Ramos (cell line): ENCODE results near the gene RCOR1.

Experiments used
- in situ Hi-C: fragments of 300-500 bp; cut with MboI; formaldehyde crosslinking; loops from one replicate; pipeline ENCODE4 v1.14.3; 2022; ENCODE audit warnings: low sequenced_read_pairs; ENCODE audit not compliant: unreplicated experiment

Gene RCOR1

DNA sequence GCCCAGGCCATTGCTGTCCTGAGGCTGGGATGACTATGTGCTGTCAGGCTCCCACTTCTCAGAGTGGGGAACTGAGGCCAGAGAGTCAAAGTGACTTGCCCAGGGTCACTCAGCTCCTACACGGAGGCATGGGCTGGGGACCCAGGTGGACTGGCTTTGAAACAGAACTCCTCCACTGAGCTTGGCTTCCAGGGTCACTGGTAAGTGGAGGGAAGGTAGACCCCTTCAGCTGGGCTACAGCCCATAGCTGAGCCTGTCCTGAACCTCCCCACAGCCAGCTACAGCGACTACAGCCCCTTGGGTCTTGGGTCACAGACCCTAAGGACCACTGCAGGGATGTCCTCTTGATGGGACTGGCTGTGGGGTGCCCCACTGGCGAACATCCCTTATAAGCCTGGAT is 144.5 kb downstream of the RCOR1 start:
- in situ Hi-C loops = no loop called here

DNA sequence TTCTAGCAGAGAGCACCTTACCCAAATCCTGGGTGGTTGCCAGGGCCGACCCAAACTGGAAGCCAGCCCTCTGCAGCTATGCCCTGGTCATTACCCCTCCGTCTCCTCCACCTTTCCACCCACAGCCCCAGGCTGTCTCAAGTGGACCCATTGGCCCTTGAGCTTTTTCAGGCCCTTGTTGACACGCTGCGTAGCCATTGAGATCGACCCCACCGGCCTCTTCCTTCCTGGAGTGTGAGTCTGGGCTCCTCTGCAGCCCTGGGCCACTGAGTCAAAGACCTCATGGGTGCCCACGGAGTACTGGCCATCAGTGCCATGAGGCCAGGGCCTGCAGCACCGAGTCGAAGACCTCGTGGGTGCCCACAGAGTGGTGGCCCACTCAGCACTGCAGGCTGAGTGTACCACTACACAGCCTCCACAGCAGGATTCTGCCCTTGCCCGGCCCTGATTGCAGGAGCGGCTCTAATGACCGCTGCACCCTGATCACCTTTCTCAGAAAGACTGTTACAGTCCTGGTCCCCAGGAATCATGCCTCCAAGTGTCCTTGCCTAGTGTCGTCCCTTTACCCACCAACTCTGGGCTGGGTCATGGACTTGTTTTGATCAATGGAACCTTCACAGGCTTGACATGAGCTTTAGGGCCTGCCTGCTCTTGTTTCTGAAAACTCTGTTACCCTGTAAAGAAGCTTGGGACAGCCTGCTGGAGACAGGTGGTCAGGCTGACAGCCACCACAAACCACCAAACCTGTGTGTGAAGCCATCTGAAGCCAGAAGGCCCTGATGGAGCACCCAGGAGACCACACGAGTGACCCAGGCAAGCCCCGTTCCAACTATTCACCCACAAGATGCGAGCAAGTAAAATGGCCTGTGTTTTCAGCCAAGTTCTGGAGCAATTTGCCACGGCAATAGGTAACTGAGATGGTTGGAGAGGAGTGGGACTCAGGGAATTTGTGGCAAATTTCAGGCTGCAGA is 145.2 kb downstream of the RCOR1 start:
- in situ Hi-C loops = no loop called here

DNA sequence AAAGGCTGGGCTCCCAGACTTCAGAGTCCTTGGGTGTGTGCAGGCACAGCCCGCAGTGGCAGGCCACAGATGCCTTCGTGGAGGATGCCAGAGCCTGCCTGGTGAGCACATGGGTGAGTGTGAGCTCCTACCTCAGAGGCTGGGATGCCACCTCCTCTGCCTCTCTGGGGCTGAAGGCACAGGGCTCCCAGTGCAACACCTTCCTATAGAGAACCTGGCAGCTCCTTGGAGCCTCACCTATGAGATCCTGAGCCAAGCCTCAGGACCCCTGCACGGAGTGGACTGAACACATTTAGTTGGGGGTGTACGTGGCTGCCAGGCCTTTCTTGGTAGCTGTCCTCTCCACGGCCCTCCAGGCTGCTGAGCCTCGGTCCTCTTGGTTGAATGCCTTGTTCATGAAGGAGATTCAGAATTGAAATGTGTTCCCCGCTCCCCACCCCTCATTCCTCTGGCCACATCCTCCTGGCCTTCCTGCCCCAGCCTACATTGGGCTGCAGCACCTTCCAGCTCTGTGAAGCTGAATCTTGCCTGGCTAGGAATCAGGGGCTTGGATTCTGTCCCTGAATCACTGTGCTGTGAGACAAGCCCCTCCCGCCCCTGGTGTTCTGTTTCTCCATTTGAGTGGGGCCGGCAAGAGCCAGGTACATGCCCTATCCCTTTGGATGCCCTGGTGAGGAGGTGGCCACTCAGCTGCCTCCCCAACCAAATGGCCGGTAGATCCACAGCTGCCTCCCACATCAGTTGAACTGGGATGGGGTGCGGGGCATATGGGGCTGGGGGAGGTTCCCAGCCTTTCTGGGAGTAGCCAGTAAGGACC is 146.1 kb downstream of the RCOR1 start:
- in situ Hi-C loops = no loop called here

DNA sequence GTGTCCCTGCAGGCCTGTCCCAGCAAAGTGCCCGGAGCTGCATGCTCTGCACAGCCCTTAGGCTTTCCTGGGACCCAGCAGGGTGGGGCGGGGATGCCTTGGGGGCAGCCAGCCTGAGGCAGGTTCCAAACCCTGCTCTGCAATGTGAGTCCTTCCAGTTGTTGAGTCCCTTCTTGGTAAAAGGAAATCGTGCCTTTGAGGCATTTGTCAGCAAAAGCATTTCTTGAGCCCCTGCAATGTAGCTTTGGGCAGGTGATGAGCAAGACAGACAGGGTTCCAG is 146.7 kb downstream of the RCOR1 start:
- in situ Hi-C loops = no loop called here

DNA sequence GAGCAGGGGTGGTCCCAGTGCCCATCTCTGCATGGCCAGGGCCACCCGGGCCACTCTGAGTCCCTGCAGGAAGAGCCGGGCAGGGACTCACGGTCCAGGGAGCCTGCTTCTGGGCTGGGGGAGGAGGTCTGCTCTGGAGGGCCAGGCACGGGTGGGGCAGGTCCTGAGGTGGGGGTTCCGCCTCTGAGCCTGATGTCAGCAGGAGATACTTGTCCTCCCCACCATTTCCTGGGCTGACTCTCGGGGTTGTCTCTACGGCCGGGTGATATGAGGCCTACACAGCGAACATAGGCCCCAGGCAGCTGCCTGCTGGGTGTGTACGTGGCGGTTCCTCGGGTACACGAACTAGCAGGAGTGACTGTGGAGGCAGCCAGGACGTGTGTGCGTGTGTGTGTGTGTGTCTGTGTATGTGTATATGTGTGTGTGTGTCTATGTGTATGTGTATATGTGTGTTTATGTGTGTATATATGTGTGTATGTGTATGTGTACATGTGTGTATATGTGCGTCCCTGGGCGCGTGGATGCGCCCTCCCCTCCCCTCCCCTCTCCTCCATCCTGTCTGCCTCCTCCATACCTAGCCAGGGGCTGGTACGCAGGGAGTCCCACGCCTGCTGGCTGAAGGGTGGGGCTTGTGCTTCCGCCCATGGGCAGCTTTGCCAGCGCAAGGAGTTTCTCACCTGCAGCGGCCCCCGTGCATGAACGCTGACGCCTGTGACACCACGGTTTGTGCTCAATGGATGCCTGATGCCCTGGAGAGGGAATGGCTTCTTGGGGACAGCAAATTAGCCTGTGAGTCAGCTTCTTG is 154.4 kb downstream of the RCOR1 start:
- in situ Hi-C loops = no loop called here

DNA sequence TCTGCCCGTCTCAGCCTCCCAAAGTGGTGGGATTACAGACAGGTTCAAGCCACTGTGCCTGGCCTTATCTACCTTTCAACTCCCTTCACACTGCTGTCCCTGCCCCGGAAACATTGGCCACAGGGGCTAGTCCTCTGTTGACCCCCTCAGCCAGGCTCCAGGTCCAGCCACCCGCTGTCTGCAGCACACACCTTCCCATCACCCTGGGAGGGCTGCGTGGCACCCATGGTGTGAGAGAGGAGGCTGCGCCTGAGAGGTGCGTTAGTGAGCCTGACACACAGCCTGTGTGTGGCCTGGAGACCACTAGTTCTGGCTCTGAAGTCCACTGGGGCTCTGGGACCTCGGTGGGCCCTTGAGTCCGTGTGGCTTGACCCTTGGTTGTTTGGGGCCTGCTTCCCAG is 156.4 kb downstream of the RCOR1 start:
- in situ Hi-C loops = no loop called here

DNA sequence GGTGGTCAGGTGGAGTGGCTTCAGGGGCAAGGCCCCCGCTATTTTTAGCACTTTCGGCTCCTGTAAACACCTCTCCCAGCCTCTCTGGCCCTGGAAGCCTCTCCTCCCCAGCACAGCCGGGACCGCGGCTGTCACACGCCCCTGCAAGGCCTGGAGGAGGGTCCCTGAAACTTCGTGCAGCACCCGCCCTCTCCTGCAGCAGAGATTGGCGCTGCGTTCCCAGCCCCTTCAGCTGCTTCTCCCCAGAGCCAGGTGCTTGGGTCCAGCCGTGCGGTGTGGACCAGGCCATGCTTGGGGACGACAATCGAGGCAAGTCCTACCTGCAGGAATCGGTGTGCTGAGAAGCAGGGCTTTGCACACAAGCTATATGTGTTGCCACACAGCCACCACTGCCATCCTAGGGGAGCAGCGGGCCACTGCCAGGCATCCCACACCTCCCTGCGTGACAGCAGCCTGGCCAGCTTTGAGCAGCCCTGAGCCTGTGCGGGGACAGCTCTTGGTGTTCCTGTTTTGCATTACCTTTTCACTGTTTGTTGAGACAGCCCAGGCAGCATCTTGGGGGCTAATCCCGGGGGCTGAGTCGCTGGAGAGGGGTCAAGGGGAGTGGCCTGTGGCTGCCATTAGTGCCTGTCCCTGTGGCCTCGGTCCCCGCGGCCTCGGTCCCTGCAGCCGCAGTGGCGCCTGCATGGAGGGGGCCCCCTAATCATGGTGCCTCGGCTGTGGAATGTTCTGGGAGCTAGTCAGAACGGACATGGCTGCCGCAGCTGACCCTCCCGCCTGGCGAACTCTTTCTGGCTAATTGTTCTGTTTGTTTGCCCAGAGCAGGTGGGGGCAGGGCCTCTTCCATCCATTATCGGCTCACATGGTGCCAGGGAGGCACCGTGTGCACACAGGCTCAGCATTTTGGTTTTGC is 157.2 kb downstream of the RCOR1 start:
- in situ Hi-C loops = no loop called here

DNA sequence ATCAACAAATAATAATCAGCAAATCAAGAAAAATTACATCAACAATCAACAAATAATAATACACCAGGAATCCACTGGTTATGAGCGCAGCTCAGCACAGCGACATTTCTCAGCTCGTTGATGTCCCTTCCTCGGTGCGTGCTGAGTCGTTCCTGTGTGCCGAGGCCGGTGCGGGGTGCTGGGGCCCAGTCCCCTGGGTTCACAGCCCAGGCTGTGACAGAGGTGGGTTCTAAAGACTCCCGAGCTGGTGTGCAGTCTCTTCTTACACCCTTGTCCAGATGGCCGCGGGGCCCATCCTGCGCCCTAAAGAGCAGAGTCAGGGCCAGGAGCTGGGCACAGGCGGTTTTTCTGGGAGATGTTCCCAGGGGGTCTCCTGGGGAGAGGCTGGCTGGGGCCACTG is 157.9 kb downstream of the RCOR1 start:
- in situ Hi-C loops = no loop called here

DNA sequence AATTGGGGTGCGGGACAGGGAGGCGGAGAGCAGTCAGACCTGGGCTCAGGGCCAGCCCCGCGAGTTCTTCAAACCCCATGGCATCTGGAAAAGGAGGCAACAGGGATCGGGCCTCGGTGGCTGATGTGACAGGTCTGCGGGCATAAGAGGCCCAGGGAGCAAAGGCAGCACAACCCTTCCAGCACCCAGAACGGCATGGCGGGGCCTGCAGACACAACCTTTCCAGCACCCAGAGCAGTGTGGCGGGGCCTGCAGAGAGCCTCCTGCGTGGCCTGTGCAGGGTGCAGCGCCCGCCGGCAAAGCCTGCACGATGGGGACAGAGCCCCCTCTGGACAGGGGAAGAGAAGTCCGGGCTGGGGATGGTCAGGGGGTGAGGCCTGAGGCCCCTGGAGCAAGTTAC is 158.6 kb downstream of the RCOR1 start:
- in situ Hi-C loops = no loop called here

DNA sequence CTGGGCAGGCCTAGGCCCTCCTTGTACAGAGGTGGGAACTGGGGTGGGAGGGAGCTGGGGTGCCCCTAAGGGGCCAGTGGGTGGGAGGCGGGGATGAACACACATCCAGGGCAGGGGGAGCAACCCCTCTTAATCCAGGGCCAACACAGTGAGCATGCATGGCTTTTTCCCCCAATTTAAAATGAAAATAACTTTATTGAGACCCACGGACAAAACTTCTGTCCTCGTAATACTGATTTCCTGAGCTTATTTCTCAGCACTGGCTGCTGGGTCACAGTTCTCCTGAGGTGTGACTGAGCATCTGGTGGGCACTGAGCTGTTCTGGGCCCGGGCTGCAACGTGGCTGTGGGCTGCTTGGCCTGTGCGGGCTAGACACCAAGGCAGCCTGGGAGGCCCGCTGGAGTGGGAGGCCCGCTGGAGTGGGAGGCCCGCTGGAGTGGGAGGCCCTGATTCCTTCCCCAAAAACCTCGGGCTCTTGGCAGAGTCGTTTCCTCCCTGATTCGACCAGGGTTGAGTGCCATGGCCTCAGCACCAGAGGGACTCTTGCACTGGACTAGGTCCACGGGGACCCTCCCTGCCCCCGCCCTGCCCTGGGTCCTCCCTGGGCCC is 159.9 kb downstream of the RCOR1 start:
- in situ Hi-C loops = no loop called here

DNA sequence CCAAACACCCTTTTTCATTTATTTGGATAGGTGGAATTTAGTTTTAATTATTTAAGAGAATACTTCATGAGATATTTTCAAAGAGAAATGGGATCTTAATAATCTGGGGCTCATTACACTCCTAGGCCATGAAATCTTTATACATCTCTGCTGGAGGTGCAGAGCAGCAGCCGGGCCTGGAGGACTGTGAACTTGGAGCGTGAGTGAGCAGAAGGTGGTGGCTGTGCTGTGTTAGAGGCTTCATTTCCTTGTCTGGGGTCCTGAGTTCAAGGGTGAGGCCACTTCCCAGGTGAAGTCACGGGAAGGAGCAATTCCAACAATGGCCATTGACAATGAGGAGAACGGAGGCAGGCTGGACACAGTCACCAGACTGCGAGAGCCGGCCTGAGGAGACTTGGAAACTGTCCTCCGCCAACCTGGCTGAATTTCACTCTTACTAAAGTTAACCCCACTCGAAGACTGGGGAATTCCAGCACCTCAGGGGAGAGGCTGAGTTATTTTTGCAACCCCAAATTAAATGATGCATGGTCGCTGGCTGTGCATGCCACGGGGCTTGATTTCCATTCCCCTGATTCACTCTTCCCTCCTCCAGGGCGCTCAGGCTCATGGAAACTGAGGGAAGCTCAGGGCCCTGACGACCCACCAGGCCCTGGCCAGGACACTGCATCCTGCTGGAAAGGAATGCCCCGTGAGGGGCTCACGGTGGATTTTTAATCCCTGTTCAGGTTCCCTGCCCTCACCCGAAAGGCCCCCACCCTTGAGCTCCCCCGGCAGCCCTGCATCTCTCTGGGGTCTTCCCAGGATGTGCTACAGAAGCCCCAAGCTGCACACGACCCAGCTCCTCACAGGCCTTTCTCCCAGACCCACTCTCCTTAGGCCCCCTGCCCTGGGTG is 162.2 kb downstream of the RCOR1 start:
- in situ Hi-C loops = no loop called here

DNA sequence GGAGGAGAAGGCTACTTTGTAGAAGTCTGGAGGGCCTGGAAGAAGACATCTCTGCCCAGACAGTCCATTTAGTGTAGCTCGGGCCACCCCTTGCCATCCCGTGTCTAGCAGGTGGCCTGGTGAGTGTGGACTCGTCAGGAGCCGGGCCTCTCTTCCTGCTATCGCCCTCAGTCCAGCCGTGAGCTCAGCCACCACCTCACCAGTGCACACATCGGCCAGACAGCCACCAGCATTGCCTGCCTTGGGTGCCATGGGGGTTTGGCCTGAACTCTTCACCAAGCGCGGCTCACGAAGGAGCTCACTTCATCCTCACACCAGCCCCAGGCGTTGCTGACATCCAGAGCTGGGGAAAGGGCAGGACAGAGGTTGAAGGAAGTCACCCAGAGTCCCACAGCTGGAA is 165.2 kb downstream of the RCOR1 start:
- in situ Hi-C loops = no loop called here

DNA sequence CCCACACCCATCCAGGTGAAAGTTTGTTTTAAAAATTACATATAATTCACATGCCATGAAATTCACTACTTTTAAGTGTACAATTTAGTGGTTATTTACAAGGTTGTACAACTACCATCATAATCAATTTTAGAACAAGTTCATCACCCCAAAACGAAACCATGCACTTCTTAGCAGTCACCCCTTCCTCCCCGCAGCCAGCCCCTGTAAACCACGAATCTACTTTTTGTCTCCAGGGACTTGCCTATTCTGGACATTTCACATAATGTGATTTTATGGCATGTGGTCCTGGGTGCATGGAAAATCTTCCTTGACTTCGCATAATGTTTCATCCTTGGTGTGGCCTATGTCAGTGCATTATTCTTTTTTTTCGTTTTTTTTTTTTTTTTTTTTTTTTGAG is 165.6 kb downstream of the RCOR1 start:
- in situ Hi-C loops = no loop called here

DNA sequence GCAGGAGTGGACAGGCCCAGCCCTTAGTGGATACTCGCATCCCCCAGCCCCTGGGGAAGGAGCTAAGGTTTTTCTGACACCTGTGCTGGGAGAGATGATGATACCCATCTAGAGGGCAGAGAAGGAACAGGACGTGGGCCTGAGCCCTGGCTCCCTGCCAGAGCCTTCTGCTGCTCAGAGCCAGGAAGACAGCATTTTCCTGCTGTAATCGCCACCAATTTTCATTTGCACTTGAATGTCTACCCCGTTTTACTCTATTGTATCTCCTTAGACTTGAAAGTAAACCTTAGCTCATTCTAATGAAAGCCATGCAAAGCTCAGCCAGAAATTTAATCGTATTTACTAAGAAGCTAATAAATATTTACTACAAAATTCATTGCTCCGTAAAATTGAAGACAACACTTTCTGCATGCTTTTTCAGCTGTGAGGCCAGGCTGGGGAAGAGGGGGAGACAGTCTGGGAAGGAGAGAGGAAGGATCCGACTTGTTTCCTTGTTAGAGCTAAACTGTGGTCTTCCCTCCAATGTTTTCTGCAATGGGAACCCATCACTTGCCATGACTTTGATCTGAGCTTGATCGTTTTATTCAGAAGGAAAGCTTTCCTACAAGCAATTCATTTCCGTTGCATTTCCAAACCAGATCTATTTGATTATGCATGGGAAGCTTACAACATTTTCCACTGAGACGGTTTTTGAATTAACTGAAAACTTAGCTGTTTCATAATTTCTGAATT is 167.2 kb downstream of the RCOR1 start:
- in situ Hi-C loops = no loop called here

DNA sequence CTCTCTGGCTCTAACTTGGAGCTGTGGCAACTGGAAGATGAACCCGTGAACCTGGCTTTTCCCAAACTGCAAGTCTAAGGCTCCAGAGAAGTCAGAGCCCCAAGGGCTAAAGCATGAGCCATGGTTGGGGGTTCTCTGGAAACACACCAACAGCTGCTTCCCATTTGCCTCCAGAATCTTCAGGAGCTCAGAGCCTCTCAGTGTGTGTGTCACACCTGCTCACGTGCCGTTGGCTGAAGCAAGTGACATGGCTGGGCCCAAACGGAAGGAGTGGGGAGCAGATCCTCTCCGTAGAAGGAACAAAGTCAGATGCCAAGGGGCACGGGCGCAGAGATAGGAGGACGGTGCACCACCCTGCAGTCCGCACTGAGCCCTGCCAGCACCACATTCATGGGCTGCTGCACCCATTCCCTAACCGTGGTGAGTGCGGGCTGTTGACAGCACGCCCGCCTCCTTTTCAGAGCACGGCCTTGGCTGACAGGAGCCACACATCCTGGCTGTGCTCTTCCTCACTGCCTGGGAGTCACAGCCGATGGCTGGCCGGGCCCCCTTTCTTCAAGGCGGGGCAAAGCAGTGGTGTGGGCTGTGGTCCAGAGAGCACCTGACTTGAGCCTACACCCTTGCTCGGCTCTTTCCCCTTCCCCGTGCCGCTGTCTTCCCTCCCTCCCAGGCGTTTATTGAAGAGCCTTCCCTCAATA is 168.2 kb downstream of the RCOR1 start:
- in situ Hi-C loops = no loop called here

DNA sequence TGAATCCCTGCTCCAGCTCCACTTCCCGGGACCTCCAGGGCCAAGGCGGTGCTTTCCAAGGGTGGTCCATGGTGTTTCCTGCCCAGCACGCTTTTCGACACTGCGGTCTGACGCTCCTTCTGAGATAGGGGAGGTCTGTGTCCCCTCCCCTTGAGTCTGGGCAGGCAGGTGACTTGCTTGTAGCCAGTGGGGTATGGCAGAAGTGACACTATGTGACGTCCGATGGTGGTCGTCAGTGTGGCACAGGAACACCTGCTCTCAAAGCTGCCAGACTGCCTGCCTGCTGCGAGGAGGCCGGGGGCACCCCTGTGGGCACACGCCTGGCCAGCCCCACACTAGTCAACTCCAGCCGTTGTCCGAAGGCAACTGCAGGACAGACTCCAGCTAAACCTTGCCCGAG is 168.8 kb downstream of the RCOR1 start:
- in situ Hi-C loops = no loop called here

DNA sequence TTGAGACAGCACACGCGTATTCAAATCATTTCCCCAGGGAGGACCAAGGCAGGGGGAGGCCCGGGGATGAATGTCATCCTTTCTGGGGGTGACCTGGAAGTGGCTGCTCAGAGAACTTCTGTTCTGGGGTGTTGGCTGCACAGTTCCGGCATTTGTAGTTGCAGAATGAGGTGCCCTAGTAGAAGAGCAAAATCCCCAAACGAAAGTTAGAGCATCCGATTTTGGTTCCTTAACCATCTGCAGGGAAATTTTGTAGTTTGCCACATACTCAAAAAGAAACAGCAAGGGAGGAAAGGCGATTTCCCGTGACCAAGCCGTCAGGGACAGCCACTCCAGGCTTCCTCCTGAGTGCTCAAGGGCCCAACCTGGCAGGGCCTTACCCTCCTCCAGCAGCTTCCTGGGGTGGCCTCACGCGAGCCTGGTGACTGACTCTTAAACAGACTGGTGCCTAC is 171.8 kb downstream of the RCOR1 start:
- in situ Hi-C loops = no loop called here
